ENCODE measurements around the gene ELAC2. TPM values are rescaled to one million over a fixed set of nuclear protein-coding genes. Genes with fewer than 3 reads are reported as not detected.

Gene ELAC2
- total and polyA plus RNA-seq, 2 of the 4 experiments (the other 2 are of a cell fraction), result 75.2 to 80.7 TPM

- H3K4me2 ChIP-seq (ENCODE audit: low read depth, low read length), result no peak overlapping the region
- no TSS peak for BruUV-seq (replicated peaks)
- H3K23ac ChIP-seq (ENCODE audit: low read depth, low read length), result no peak overlapping the region
- no peaks in the 10 kb centered on the region for H3K36me3 ChIP-seq (ENCODE audit: control insufficient read depth, insufficient read depth, low read length)
- H2AK5ac ChIP-seq (ENCODE audit: low read depth, low read length), result no peak overlapping the region
- no peak overlapping the region for H3K9ac ChIP-seq (ENCODE audit: low read depth, low read length)
- 0 out of 2 replicates have a peak, but pooled peaks cover 2% of the 10 kb centered on the region for H3K9me1 ChIP-seq (ENCODE audit: insufficient read depth, low read length)
- H3K4me1 ChIP-seq (ENCODE audit: control insufficient read depth, insufficient read depth, low read length), result no peaks in the 10 kb centered on the region
- H2AK9ac ChIP-seq (replicated peaks; ENCODE audit: low read depth, low read length, poor library complexity), result no peak overlapping the region
- intact Hi-C loops (cut with micrococcal nuclease), result loop anchor here (10.0 kb wide), 1 partner anchor 1889 kb away; no protein-coding TSS in a partner anchor
- no CpG with 5 or more reads among the region's 1 CpG for WGBS, 2 experiments (ENCODE audit: extremely low coverage in 2 of 2, insufficient read length in 1 of 2)
- DNase-seq (no peak), ATAC-seq (ENCODE audit: low read depth) (no peak)
- H4K5ac ChIP-seq (ENCODE audit: low read depth, low read length), result no peak overlapping the region
- no peak overlapping the region for H2BK20ac ChIP-seq (ENCODE audit: low read depth, low read length)
- TF ChIP-seq NFE2L2 (IDR thresholded peaks at IDR 0.05; ENCODE audit: low read depth, low read length), result no peak
- no peak for TF ChIP-seq CEBPB (IDR thresholded peaks at IDR 0.05; ENCODE audit: low read depth, low read length)
- TF ChIP-seq MXI1 (IDR thresholded peaks at IDR 0.05; ENCODE audit: borderline replicate concordance, low read depth, low read length), result no peak
- no peak for TF ChIP-seq RAD21 (IDR thresholded peaks at IDR 0.05; ENCODE audit: low read length)
- no peak for TF ChIP-seq CTCF (conservative IDR thresholded peaks at IDR 0.05; ENCODE audit: low read depth, low read length)
- TF ChIP-seq MAFK (IDR thresholded peaks at IDR 0.05; ENCODE audit: low read depth, low read length), result no peak
- no peak for TF ChIP-seq MAZ (IDR thresholded peaks at IDR 0.05; ENCODE audit: borderline replicate concordance, low read depth, low read length)
- no peak for TF ChIP-seq BHLHE40 (IDR thresholded peaks at IDR 0.05; ENCODE audit: low read depth, low read length)
- TF ChIP-seq CHD1 (IDR thresholded peaks at IDR 0.05; ENCODE audit: low read depth, low read length), result no peak
- TF ChIP-seq RFX5 (IDR thresholded peaks at IDR 0.05; ENCODE audit: low read depth, low read length), result no peak
- TF ChIP-seq POLR2A (IDR thresholded peaks at IDR 0.05; ENCODE audit: low read depth, low read length), result no peak
- TF ChIP-seq USF2 (IDR thresholded peaks at IDR 0.05; ENCODE audit: low read depth, low read length), result no peak
- no peak for TF ChIP-seq SMC3 (IDR thresholded peaks at IDR 0.05; ENCODE audit: low read depth, low read length)
- TF ChIP-seq FOS (IDR thresholded peaks at IDR 0.05; ENCODE audit: low read depth, low read length), result no peak
- no peak for TF ChIP-seq ELK1 (IDR thresholded peaks at IDR 0.05; ENCODE audit: borderline replicate concordance, low read depth, low read length)
- CTCF ChIA-PET, result no interaction called here
- H3K56ac ChIP-seq (ENCODE audit: extremely low read depth, insufficient read depth, low read length), result no peak overlapping the region
- H3K9me3 ChIP-seq (ENCODE audit: control insufficient read depth, insufficient read depth, low read length), result 0 out of 2 replicates have a peak, but pooled peaks cover 2% of the 10 kb centered on the region
- no peak overlapping the region for H2BK5ac ChIP-seq (ENCODE audit: low read depth, low read length, poor library complexity, severe bottlenecking)
- H3K4ac ChIP-seq (ENCODE audit: low read depth, low read length), result no peak overlapping the region
- H3K4me3 ChIP-seq (ENCODE audit: insufficient read depth, low read depth, low read length), result no peak overlapping the region
- no peak overlapping the region for H2AFZ ChIP-seq (replicated peaks; ENCODE audit: low read length, poor library complexity)
- no peak overlapping the region for H3K27ac ChIP-seq (ENCODE audit: insufficient read depth, low read length)
- H3K79me1 ChIP-seq (ENCODE audit: low read depth in 1 of 2, low read length in 2 of 2), result no peaks in the 10 kb centered on the region
- no peak overlapping the region for H4K91ac ChIP-seq (ENCODE audit: insufficient read depth, low read depth, low read length)
- H3K18ac ChIP-seq (ENCODE audit: low read depth, low read length), result no peak overlapping the region
- in situ Hi-C loops (cut with MboI; ENCODE audit: low sequenced_read_pairs), result no loop called here
- no peak overlapping the region for H4K8ac ChIP-seq (ENCODE audit: low read depth in 2 of 2, low read length in 2 of 2)
- POLR2A ChIA-PET (ENCODE audit: unreplicated experiment), result no interaction called here
- dilution Hi-C loops (cut with HindIII; ENCODE audit: low sequenced_read_pairs, unreplicated experiment), result no loop called here
- no peaks in the 10 kb centered on the region for H4K20me1 ChIP-seq (ENCODE audit: insufficient read depth, low read length)
- no peak overlapping the region for H3K14ac ChIP-seq (replicated peaks; ENCODE audit: low read depth, low read length)
- no peak overlapping the region for H2BK120ac ChIP-seq (ENCODE audit: low read depth, low read length)
- peaks cover 15% of the 10 kb centered on the region for H3K27me3 ChIP-seq (ENCODE audit: control insufficient read depth, insufficient read depth, low read length)
- H2BK15ac ChIP-seq (ENCODE audit: low read depth, low read length), result no peak overlapping the region
Observed at GRCh38 chr17:13035420-13035819, 17.6 kb upstream of the ELAC2 start.
